ENCODE results near the gene MED12. TPM values are rescaled to one million over a fixed set of nuclear protein-coding genes. Genes with fewer than 3 reads are reported as not detected.

MED12 gene
- polyA plus RNA-seq, 1 donor: 34.4 TPM

- Histone ChIP-seq H3K4me3 (ENCODE audit: low read length) (no peak overlapping the region), H3K4me1 (ENCODE audit: control insufficient read depth, insufficient read depth, low read length) (no peaks in the 10 kb centered on the region), H3K27ac (ENCODE audit: low read length) (no peak overlapping the region), H3K36me3 (ENCODE audit: control insufficient read depth, insufficient read depth, low read length) (peaks cover 67% of the 10 kb centered on the region), H3K27me3 (ENCODE audit: control insufficient read depth, insufficient read depth, low read length) (no peaks in the 10 kb centered on the region), H3K9me3 (ENCODE audit: control insufficient read depth, low read depth, low read length) (no peaks in the 10 kb centered on the region)
- WGBS (ENCODE audit: insufficient coverage, low lambda C conversion rate): no CpG with 5 or more reads among the region's 4 CpGs
- DNase-seq: no peak
Observed at GRCh38 chrX:71131510-71131909, 13.1 kb downstream of the MED12 start.

DNA sequence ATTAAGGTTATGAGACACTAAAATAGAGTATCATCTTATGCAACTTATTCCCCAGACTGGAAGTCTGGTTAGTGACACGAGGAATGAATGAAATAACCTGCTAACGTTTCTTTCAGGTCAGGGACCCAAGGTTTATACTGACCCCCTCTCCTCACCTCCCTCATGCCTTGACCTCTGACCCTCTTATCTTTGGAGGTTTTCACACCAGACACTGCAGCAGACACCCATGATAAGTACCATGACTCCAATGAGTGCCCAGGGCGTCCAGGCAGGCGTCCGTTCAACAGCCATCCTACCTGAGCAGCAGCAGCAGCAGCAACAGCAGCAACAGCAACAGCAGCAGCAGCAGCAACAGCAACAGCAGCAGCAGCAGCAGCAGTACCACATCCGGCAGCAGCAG, 22.0 kb downstream of the MED12 start:
- Histone ChIP-seq H3K4me1 (ENCODE audit: control insufficient read depth, insufficient read depth, low read length) (peaks cover 2% of the 10 kb centered on the region), H3K27ac (ENCODE audit: low read length) (no peak overlapping the region), H3K9me3 (ENCODE audit: control insufficient read depth, low read depth, low read length) (no peaks in the 10 kb centered on the region), H3K27me3 (ENCODE audit: control insufficient read depth, insufficient read depth, low read length) (no peaks in the 10 kb centered on the region), H3K36me3 (ENCODE audit: control insufficient read depth, insufficient read depth, low read length) (peaks cover 46% of the 10 kb centered on the region), H3K4me3 (ENCODE audit: low read length) (no peak overlapping the region)
- no CpG with 5 or more reads among the region's 6 CpGs for WGBS (ENCODE audit: insufficient coverage, low lambda C conversion rate)
- DNase-seq: no peak

GRCh38 chrX:71143508-71143907, 25.1 kb downstream of the MED12 start:
- H3K36me3 ChIP-seq (ENCODE audit: control insufficient read depth, insufficient read depth, low read length): peaks cover 26% of the 10 kb centered on the region
- H3K27ac ChIP-seq (ENCODE audit: low read length): no peak overlapping the region
- H3K4me1 ChIP-seq (ENCODE audit: control insufficient read depth, insufficient read depth, low read length): peaks cover 4% of the 10 kb centered on the region
- no peaks in the 10 kb centered on the region for H3K27me3 ChIP-seq (ENCODE audit: control insufficient read depth, insufficient read depth, low read length)
- no peaks in the 10 kb centered on the region for H3K9me3 ChIP-seq (ENCODE audit: control insufficient read depth, low read depth, low read length)
- DNase-seq: no peak
- H3K4me3 ChIP-seq (ENCODE audit: low read length): no peak overlapping the region
- WGBS (ENCODE audit: insufficient coverage, low lambda C conversion rate): no CpG with 5 or more reads among the region's 6 CpGs

DNA sequence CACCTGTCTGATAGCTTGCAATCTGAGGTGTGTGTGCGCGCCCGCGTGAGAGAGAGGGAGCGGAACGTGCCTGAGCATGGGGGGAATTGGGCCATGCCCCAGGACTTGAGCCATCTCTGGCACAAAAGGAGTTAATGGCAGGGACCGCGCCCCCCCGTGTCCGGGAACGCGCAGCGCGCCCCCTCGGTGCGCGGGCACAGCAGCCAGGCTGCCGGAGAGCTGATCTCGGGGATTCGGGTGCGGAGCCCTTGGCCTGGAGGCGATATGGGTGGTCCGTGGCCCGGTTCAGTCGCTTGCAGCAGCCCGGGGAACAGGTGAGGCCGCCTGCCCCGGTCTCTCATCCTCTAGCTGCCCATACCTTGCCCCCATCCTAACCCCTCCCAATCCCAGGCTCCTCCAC, 26.3 kb downstream of the MED12 start, which contains the start of gene NLGN3:
NLGN3 (plus strand) TSS at position 191 of the 400 bp plus-strand sequence. CDS start 2,909 bp downstream, outside the sequence.
- Histone ChIP-seq H3K36me3 (ENCODE audit: control insufficient read depth, insufficient read depth, low read length) (peaks cover 18% of the 10 kb centered on the region), H3K4me1 (ENCODE audit: control insufficient read depth, insufficient read depth, low read length) (peaks cover 4% of the 10 kb centered on the region), H3K27me3 (ENCODE audit: control insufficient read depth, insufficient read depth, low read length) (no peaks in the 10 kb centered on the region), H3K4me3 (ENCODE audit: low read length) (peak within 1 kb of the TSS; percentile 21), H3K27ac (ENCODE audit: low read length) (no peak within 1 kb of the TSS), H3K9me3 (ENCODE audit: control insufficient read depth, low read depth, low read length) (no peaks in the 10 kb centered on the region)
- no CpG with 5 or more reads among the region's 28 CpGs for WGBS (ENCODE audit: insufficient coverage, low lambda C conversion rate)
- no peak for DNase-seq

GRCh38 chrX:71147496-71148277, 29.3 kb downstream of the MED12 start:
- no CpG with 5 or more reads among the region's 28 CpGs for WGBS (ENCODE audit: insufficient coverage, low lambda C conversion rate)
- no peaks in the 10 kb centered on the region for H3K9me3 ChIP-seq (ENCODE audit: control insufficient read depth, low read depth, low read length)

DNA sequence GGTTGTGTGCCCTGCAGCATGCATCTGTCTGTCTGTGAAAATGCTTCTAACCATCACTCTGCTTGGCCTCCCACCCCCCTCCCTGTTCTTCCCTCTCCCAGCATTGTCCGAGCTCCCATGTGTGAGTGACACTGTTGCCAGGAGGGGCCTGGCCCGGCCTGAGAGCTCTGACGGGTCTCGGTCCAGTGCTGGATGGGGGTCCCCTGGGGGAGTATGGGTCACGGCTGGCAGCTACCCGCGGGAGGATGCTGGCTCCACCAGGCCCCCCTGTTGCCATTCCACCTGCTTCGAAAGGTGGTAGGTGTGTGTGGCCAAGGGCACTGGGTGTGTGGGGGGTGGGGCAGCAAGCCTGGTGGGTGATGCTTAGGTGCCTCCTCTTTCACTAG, 29.9 kb downstream of the MED12 start:
- H3K36me3 ChIP-seq (ENCODE audit: control insufficient read depth, insufficient read depth, low read length): no peaks in the 10 kb centered on the region
- DNase-seq: no peak
- WGBS (ENCODE audit: insufficient coverage, low lambda C conversion rate): no CpG with 5 or more reads among the region's 8 CpGs

More at GRCh38 chrX:71147496-71148277, 29.3 kb downstream of the MED12 start:
- Histone ChIP-seq H3K4me1 (ENCODE audit: control insufficient read depth, insufficient read depth, low read length) (peaks cover 4% of the 10 kb centered on the region), H3K27ac (ENCODE audit: low read length) (no peak overlapping the region), H3K4me3 (ENCODE audit: low read length) (no peak overlapping the region), H3K27me3 (ENCODE audit: control insufficient read depth, insufficient read depth, low read length) (no peaks in the 10 kb centered on the region), H3K36me3 (ENCODE audit: control insufficient read depth, insufficient read depth, low read length) (no peaks in the 10 kb centered on the region)
- no peak for DNase-seq

GRCh38 chrX:71151366-71151765, 33.0 kb downstream of the MED12 start:
- H3K4me3 ChIP-seq (ENCODE audit: low read length): no peak overlapping the region
- no peaks in the 10 kb centered on the region for H3K9me3 ChIP-seq (ENCODE audit: control insufficient read depth, low read depth, low read length)
- H3K27me3 ChIP-seq (ENCODE audit: control insufficient read depth, insufficient read depth, low read length): no peaks in the 10 kb centered on the region
- H3K27ac ChIP-seq (ENCODE audit: low read length): no peak overlapping the region
- no peak for DNase-seq
- no CpG with 5 or more reads among the region's 7 CpGs for WGBS (ENCODE audit: insufficient coverage, low lambda C conversion rate)
- H3K36me3 ChIP-seq (ENCODE audit: control insufficient read depth, insufficient read depth, low read length): no peaks in the 10 kb centered on the region
- H3K4me1 ChIP-seq (ENCODE audit: control insufficient read depth, insufficient read depth, low read length): no peaks in the 10 kb centered on the region

More for the DNA sequence above, 29.9 kb downstream of the MED12 start:
- Histone ChIP-seq H3K27ac (ENCODE audit: low read length) (no peak overlapping the region), H3K4me3 (ENCODE audit: low read length) (no peak overlapping the region), H3K4me1 (ENCODE audit: control insufficient read depth, insufficient read depth, low read length) (peaks cover 4% of the 10 kb centered on the region), H3K27me3 (ENCODE audit: control insufficient read depth, insufficient read depth, low read length) (no peaks in the 10 kb centered on the region), H3K9me3 (ENCODE audit: control insufficient read depth, low read depth, low read length) (no peaks in the 10 kb centered on the region)

- Histone ChIP-seq H3K27ac (ENCODE audit: low read length) (no peak overlapping the region), H3K4me1 (ENCODE audit: control insufficient read depth, insufficient read depth, low read length) (no peaks in the 10 kb centered on the region), H3K9me3 (ENCODE audit: control insufficient read depth, low read depth, low read length) (no peaks in the 10 kb centered on the region), H3K36me3 (ENCODE audit: control insufficient read depth, insufficient read depth, low read length) (no peaks in the 10 kb centered on the region), H3K4me3 (ENCODE audit: low read length) (no peak overlapping the region), H3K27me3 (ENCODE audit: control insufficient read depth, insufficient read depth, low read length) (no peaks in the 10 kb centered on the region)
- no peak for DNase-seq
- WGBS (ENCODE audit: insufficient coverage, low lambda C conversion rate): no CpG with 5 or more reads among the region's 7 CpGs
Observed at GRCh38 chrX:71154196-71154595, 35.8 kb downstream of the MED12 start.

- H3K27ac ChIP-seq (ENCODE audit: low read length): no peak overlapping the region
- no peaks in the 10 kb centered on the region for H3K36me3 ChIP-seq (ENCODE audit: control insufficient read depth, insufficient read depth, low read length)
- DNase-seq: no peak
- H3K4me1 ChIP-seq (ENCODE audit: control insufficient read depth, insufficient read depth, low read length): no peaks in the 10 kb centered on the region
- H3K9me3 ChIP-seq (ENCODE audit: control insufficient read depth, low read depth, low read length): no peaks in the 10 kb centered on the region
- H3K27me3 ChIP-seq (ENCODE audit: control insufficient read depth, insufficient read depth, low read length): no peaks in the 10 kb centered on the region
- H3K4me3 ChIP-seq (ENCODE audit: low read length): no peak overlapping the region
- WGBS (ENCODE audit: insufficient coverage, low lambda C conversion rate): no CpG with 5 or more reads among the region's 3 CpGs
Observed at GRCh38 chrX:71154641-71155040, 36.2 kb downstream of the MED12 start.

DNA sequence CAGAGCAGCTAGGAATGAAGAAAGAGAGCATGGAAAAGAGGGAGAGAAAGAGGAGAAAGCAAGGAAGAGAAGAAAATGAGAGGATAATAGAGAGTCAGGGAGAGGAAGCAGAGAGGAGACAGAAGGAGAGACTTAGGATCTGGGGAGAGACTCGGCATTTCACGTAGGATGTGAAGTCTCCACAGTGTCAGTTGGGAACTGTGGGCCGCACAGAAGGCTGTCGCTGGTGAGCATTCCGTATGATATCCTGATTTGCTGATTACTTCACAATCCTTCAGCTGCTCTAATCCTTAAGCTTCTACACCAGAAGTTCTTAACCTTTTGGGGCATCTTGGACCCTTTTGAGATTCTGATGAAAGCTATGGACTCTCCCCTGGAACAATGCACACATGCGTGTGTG, 40.2 kb downstream of the MED12 start:
- Histone ChIP-seq H3K27me3 (ENCODE audit: control insufficient read depth, insufficient read depth, low read length) (no peaks in the 10 kb centered on the region), H3K4me1 (ENCODE audit: control insufficient read depth, insufficient read depth, low read length) (no peaks in the 10 kb centered on the region), H3K4me3 (ENCODE audit: low read length) (no peak overlapping the region), H3K36me3 (ENCODE audit: control insufficient read depth, insufficient read depth, low read length) (no peaks in the 10 kb centered on the region), H3K9me3 (ENCODE audit: control insufficient read depth, low read depth, low read length) (no peaks in the 10 kb centered on the region), H3K27ac (ENCODE audit: low read length) (no peak overlapping the region)
- no peak for DNase-seq
- no CpG with 5 or more reads among the region's 6 CpGs for WGBS (ENCODE audit: insufficient coverage, low lambda C conversion rate)

DNA sequence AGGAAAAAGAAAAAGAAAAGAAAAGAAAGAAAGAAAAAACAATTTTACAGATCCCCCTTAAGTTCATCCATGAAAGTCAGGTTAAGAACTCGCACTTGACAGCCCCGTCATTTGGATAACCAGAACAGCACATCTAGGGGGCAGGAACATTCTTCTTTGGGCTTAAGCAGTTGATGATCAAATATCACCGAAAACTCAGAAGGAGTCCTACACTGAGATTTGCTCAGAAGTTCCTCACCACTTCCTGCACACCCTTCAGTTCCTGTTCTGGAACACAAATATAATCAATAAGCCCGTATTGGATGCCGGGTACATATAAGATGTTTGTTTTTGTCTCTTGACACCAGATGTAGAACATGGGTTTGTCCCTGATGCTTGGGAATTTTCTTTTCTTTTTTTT, 40.9 kb downstream of the MED12 start:
- no peak overlapping the region for H3K27ac ChIP-seq (ENCODE audit: low read length)
- no peak for DNase-seq
- no CpG with 5 or more reads among the region's 5 CpGs for WGBS (ENCODE audit: insufficient coverage, low lambda C conversion rate)
- H3K36me3 ChIP-seq (ENCODE audit: control insufficient read depth, insufficient read depth, low read length): no peaks in the 10 kb centered on the region
- no peaks in the 10 kb centered on the region for H3K27me3 ChIP-seq (ENCODE audit: control insufficient read depth, insufficient read depth, low read length)
- no peaks in the 10 kb centered on the region for H3K4me1 ChIP-seq (ENCODE audit: control insufficient read depth, insufficient read depth, low read length)
- H3K4me3 ChIP-seq (ENCODE audit: low read length): no peak overlapping the region
- no peaks in the 10 kb centered on the region for H3K9me3 ChIP-seq (ENCODE audit: control insufficient read depth, low read depth, low read length)

Measured in large intestine (tissue), 3 donors.